HPDE6-E6E7 (cell line): ENCODE data around the gene IBA57.
"Not testable (repeated sequence)": the region's sequence is repeated elsewhere in the genome, so short reads cannot be mapped to it uniquely, and the experiment has no call there.

Experiments
- DNase-seq: peaks from one replicate; pipeline ENCODE4 v3.0.0; 2011; ENCODE audit warnings: missing footprints; ENCODE audit errors: extremely low spot score

The IBA57 gene

DNA sequence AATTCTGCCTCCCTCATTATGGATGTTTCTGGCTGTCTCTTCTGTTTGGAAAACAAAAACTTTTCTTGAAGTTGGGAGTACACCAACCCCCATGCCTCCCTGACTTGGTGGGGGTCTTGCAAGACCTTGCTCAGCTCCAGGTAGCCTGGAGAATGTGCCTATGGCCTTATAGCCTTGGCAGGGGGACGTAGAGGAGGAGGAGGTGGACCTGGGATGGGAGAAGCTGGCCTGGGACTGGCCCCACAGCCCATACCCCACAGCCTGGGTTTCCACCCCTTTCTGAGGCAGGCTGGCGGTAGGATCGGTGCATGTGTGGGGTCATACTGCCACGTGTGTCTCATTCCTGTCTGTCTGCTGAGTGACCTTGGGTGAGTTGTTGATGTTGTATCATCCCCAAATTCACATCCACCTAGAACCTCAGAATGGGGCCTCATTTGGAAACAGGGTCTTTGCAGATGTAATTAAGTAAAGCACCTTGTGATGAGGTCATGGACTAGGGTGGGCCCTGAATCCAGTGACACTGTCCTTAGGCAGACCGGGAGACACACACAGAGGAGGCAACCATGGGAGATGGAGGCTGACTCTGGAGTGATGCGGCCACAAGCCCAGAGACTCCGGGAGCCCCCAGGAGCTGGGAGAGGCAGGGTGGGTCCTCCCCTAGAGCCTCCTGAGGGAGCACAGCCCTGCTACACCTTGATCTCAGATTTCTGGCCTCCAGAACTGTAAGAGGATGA lies 60.7 kb downstream of the IBA57 start:
- DNase-seq: no peak

DNA sequence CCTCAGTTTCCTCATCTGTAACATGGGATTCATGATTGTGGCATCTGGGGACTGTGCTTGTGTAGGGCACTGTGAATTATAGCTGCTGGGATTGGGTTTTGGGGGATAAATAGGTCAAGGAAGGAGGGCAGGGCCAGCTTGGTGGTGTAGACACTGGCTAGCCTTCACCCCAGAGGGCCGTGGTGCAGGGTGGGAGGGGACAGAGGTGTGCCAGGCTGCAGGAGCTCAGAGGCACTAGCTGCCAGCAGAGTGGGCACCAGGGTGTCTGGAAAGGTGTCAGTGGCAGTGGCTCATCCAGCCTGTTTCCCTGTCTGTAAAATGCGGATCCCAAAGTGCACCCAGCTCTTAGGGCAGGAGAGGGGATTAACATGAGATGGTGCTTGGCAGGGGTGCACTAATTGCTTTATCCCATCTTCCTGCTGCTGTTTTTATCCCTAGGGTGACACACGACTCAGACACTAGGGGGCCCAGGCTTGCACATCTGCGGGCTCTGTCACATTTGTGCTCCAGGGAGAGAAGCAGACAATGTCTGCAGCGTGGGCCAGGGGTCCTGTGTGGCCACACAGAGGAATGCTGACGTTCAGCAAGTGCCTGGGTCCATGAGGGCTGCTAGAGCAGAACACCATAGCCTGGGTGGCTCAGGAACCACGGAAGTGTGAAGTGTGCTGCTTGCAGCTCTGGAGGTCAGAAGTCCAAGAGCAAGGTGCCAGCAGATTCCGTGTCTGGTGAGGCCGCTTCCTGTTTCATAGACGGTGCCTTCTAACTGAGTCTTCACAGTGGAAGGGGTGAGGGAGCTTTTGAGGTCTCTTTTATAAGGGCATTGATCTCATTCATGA lies 61.6 kb downstream of the IBA57 start:
- DNase-seq: no peak

DNA sequence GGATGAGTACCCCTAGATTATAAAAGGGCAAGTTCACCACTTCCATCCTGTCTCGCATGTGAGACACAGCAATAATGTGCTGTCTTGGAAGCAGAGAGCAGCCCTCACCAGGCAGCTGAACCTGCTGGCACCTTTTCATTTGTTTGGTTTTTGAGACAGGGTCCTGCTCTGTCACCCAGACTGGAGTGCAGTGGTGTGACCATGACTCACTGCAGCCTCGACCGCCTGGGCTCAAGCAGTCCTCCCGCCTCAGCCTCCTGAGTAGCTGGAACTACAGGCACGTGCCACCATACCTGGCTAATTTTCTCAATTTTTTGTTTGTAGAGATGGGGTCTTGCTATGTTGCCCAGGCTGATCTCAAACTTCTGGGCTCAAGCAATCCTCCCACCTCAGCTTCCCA lies 62.5 kb downstream of the IBA57 start:
- not testable (repeated sequence) for DNase-seq

DNA sequence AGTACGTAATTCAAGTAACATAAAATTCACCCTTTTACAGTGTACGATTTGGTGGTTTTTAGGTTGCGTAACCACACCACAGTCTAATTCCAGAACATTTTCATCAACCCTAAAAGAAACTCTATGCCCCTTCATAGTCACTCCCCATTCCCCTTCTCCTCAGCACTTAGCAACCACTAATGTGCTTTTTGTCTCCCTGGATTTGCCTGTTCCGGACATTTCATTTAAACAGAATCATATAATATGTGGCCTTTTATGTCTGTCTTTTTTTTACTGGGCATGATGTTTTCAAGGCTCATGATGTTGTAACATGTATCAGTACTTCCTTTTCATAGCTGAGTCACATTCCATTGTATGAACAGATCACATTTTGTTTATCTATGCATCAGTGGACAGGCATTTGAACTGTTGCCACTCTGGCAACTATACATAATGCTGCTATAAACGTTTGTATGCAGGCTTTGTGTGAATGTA lies 63.0 kb downstream of the IBA57 start:
- DNase-seq: peak; percentile 57

DNA sequence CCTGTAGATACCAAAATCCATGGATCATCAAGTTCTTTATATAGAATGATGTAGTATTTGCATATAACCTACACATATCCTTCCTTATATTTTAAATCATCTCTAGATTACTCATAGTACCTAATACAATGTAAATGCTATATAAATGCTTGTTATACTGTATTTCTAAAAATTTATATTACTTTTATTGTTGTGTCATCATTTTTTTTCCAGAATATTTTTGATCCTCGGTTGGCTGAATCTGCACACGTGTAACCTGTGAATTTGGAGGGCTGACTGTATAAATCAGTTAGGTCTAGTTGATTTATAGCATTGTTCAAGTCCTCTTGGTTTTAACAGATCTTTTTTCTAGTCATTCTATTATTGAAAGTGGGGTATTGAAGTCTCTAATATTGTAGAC lies 65.6 kb downstream of the IBA57 start:
- DNase-seq: no peak
